ENCODE measurements around the gene MAF. TPM values are rescaled to one million over a fixed set of nuclear protein-coding genes. Genes with fewer than 3 reads are reported as not detected.

Gene MAF
- 1.3 TPM for total RNA-seq

- peak; percentile 70 to 95 (median 89) for DNase-seq (ENCODE audit: low read depth in 2 of 3, low spot score in 2 of 3)
Observed at GRCh38 chr16:79600638-79601091, at the start of gene MAF. Gene MAF (minus strand): TSS chr16:79600737. CDS start chr16:79599902, 835 bp downstream.

GRCh38 chr16:79648826-79649225 lies 48.3 kb upstream of the MAF start:
- no peak for DNase-seq (ENCODE audit: low read depth in 2 of 3, low spot score in 2 of 3)

GRCh38 chr16:79647586-79647985 lies 47.0 kb upstream of the MAF start:
- no peak for DNase-seq (ENCODE audit: low read depth in 2 of 3, low spot score in 2 of 3)

- DNase-seq (ENCODE audit: low read depth in 2 of 3, low spot score in 2 of 3), result no peak
Observed at GRCh38 chr16:79645701-79646100, 45.2 kb upstream of the MAF start.

- DNase-seq (ENCODE audit: low read depth in 2 of 3, low spot score in 2 of 3), result no peak
Observed at GRCh38 chr16:79644971-79645667, 44.6 kb upstream of the MAF start.

GRCh38 chr16:79642652-79643051 lies 42.1 kb upstream of the MAF start:
- DNase-seq (ENCODE audit: low read depth in 2 of 3, low spot score in 2 of 3), result no peak

- DNase-seq (ENCODE audit: low read depth in 2 of 3, low spot score in 2 of 3), result peak in 2 of 3 donors; percentile 33 to 66
Observed at GRCh38 chr16:79640513-79641360, 40.2 kb upstream of the MAF start.

GRCh38 chr16:79639576-79640311 lies 39.2 kb upstream of the MAF start:
- no peak for DNase-seq (ENCODE audit: low read depth in 2 of 3, low spot score in 2 of 3)

GRCh38 chr16:79638386-79638785 lies 37.8 kb upstream of the MAF start:
- no peak for DNase-seq (ENCODE audit: low read depth in 2 of 3, low spot score in 2 of 3)

GRCh38 chr16:79635488-79635887 lies 35.0 kb upstream of the MAF start:
- DNase-seq (ENCODE audit: low read depth in 2 of 3, low spot score in 2 of 3), result no peak

- no peak for DNase-seq (ENCODE audit: low read depth in 2 of 3, low spot score in 2 of 3)
Observed at GRCh38 chr16:79634298-79634697, 33.8 kb upstream of the MAF start.

GRCh38 chr16:79632289-79632688 lies 31.8 kb upstream of the MAF start:
- no peak for DNase-seq (ENCODE audit: low read depth in 2 of 3, low spot score in 2 of 3)

- DNase-seq (ENCODE audit: low read depth in 2 of 3, low spot score in 2 of 3), result no peak
Observed at GRCh38 chr16:79628988-79629387, 28.5 kb upstream of the MAF start.

- peak in 2 of 3 donors; percentile 46 to 78 for DNase-seq (ENCODE audit: low read depth in 2 of 3, low spot score in 2 of 3)
Observed at GRCh38 chr16:79628501-79628975, 28.0 kb upstream of the MAF start.

- no peak for DNase-seq (ENCODE audit: low read depth in 2 of 3, low spot score in 2 of 3)
Observed at GRCh38 chr16:79627092-79627491, 26.6 kb upstream of the MAF start.

- no peak for DNase-seq (ENCODE audit: low read depth in 2 of 3, low spot score in 2 of 3)
Observed at GRCh38 chr16:79625738-79626137, 25.2 kb upstream of the MAF start.

- no peak for DNase-seq (ENCODE audit: low read depth in 2 of 3, low spot score in 2 of 3)
Observed at GRCh38 chr16:79623824-79624223, 23.3 kb upstream of the MAF start.

- DNase-seq (ENCODE audit: low read depth in 2 of 3, low spot score in 2 of 3), result no peak
Observed at GRCh38 chr16:79623062-79623461, 22.5 kb upstream of the MAF start.

GRCh38 chr16:79621027-79621426 lies 20.5 kb upstream of the MAF start:
- no peak for DNase-seq (ENCODE audit: low read depth in 2 of 3, low spot score in 2 of 3)

GRCh38 chr16:79618692-79619050 lies 18.1 kb upstream of the MAF start:
- DNase-seq (ENCODE audit: low read depth in 2 of 3, low spot score in 2 of 3), result no peak

- no peak for DNase-seq (ENCODE audit: low read depth in 2 of 3, low spot score in 2 of 3)
Observed at GRCh38 chr16:79618041-79618691, 17.6 kb upstream of the MAF start.

Measured in hematopoietic multipotent progenitor cell (in vitro differentiated cells).